IMR-90 (cell line): ENCODE measurements around the gene ZNF575. TPM values are rescaled to one million over a fixed set of nuclear protein-coding genes. Genes with fewer than 3 reads are reported as not detected.

Source experiments
- ATAC-seq: fragments of 200-7000 bp; cut with Tn5 transposase; 2 replicates; pipeline ENCODE4 v1.9.1; 2020; ENCODE audit warnings: low read depth, mild to moderate bottlenecking, moderate library complexity
- BruUV-seq: library from RNA; stranded (reverse); fragments of 400-500 nt; replicated peaks from 2 replicates; lab custom pipeline; 2021; lab: Mats Ljungman, UMichigan
- CTCF ChIA-PET: fragments of 300-600 bp; formaldehyde crosslinking; extraction: SDS; loops from one replicate; lab custom pipeline; 2021; ENCODE audit warnings: antibody characterized with exemption; lab: Yijun Ruan, JAX
- POLR2A ChIA-PET: fragments of 300-600 bp; sonication (Branson Sonifier 250); formaldehyde crosslinking; loops from one replicate; lab custom pipeline; 2022; ENCODE audit warnings: antibody characterized with exemption; ENCODE audit not compliant: unreplicated experiment; lab: Charles Lee
- DNase-seq: peaks from one replicate; pipeline ENCODE4 v3.0.0; 2013
- H2AFZ ChIP-seq: replicated peaks from 2 replicates; pipeline ENCODE3; 2013; ENCODE audit warnings: low read length, mild to moderate bottlenecking; ENCODE audit not compliant: poor library complexity
- H2AK5ac ChIP-seq: 2 replicates; pipeline ENCODE4 v1.6.1; 2013; ENCODE audit warnings: low read depth, low read length, inconsistent platforms
- H2AK9ac ChIP-seq: replicated peaks from 2 replicates; pipeline ENCODE3; 2013; ENCODE audit warnings: mild to moderate bottlenecking, low read depth, low read length, moderate library complexity; ENCODE audit not compliant: poor library complexity
- H2BK120ac ChIP-seq: 2 replicates; pipeline ENCODE4 v1.6.1; 2013; ENCODE audit warnings: low read depth, low read length, inconsistent platforms
- H2BK15ac ChIP-seq: 3 replicates; pipeline ENCODE4 v1.6.1; 2013; ENCODE audit warnings: low read depth, low read length, inconsistent platforms
- H2BK20ac ChIP-seq: 2 replicates; pipeline ENCODE4 v1.6.1; 2013; ENCODE audit warnings: low read depth, mild to moderate bottlenecking, inconsistent platforms, low read length, moderate library complexity
- H2BK5ac ChIP-seq: 2 replicates; pipeline ENCODE4 v1.6.1; 2013; ENCODE audit warnings: mild to moderate bottlenecking, low read depth, low read length, inconsistent platforms; ENCODE audit not compliant: poor library complexity, severe bottlenecking
- H3K14ac ChIP-seq: replicated peaks from 2 replicates; pipeline ENCODE4 v1.6.1; 2013; ENCODE audit warnings: low read depth, low read length, inconsistent platforms
- H3K18ac ChIP-seq: 2 replicates; pipeline ENCODE4 v1.6.1; 2013; ENCODE audit warnings: low read depth, low read length, control low read depth
- H3K23ac ChIP-seq: 2 replicates; pipeline ENCODE4 v1.6.1; 2013; ENCODE audit warnings: low read depth, low read length, inconsistent platforms
- H3K27ac ChIP-seq: 2 replicates; pipeline ENCODE4 v1.5.1; 2013; ENCODE audit warnings: mild to moderate bottlenecking, control low read depth, low read length; ENCODE audit not compliant: insufficient read depth
- H3K27me3 ChIP-seq: 2 replicates; pipeline ENCODE4 v1.6.1; 2013; ENCODE audit warnings: low read length; ENCODE audit not compliant: control insufficient read depth, insufficient read depth
- H3K36me3 ChIP-seq: 2 replicates; pipeline ENCODE4 v1.6.1; 2013; ENCODE audit warnings: low read length, mixed read lengths; ENCODE audit not compliant: control insufficient read depth, insufficient read depth
- H3K4ac ChIP-seq: 2 replicates; pipeline ENCODE4 v1.6.1; 2013; ENCODE audit warnings: low read depth, low read length, inconsistent platforms
- H3K4me1 ChIP-seq: 2 replicates; pipeline ENCODE4 v1.6.1; 2013; ENCODE audit warnings: low read length, mixed read lengths; ENCODE audit not compliant: control insufficient read depth, insufficient read depth
- H3K4me2 ChIP-seq: 2 replicates; pipeline ENCODE4 v1.6.1; 2013; ENCODE audit warnings: low read depth, mild to moderate bottlenecking, control low read depth, low read length, moderate library complexity
- H3K4me3 ChIP-seq: 2 replicates; pipeline ENCODE4 v1.5.1; 2013; ENCODE audit warnings: low read depth, mild to moderate bottlenecking, control low read depth, low read length, moderate library complexity; ENCODE audit not compliant: insufficient read depth
- H3K56ac ChIP-seq: 2 replicates; pipeline ENCODE4 v1.6.1; 2013; ENCODE audit warnings: low read length, inconsistent platforms; ENCODE audit not compliant: insufficient read depth; ENCODE audit errors: extremely low read depth
- H3K79me1 ChIP-seq, 2 experiments: 2 replicates each; pipeline ENCODE4 v1.6.1; 2013; ENCODE audit warnings: low read length in 2 of 2, inconsistent platforms in 1 of 2, low read depth in 1 of 2
- H3K9ac ChIP-seq: 2 replicates; pipeline ENCODE4 v1.6.1; 2013; ENCODE audit warnings: low read depth, low read length, control low read depth
- H3K9me1 ChIP-seq: 2 replicates; pipeline ENCODE4 v1.6.1; 2013; ENCODE audit warnings: low read length, inconsistent platforms; ENCODE audit not compliant: insufficient read depth
- H3K9me3 ChIP-seq: 2 replicates; pipeline ENCODE4 v1.6.1; 2013; ENCODE audit warnings: low read length; ENCODE audit not compliant: control insufficient read depth, insufficient read depth
- H4K20me1 ChIP-seq: 2 replicates; pipeline ENCODE4 v1.6.1; 2013; ENCODE audit warnings: low read length, inconsistent platforms; ENCODE audit not compliant: insufficient read depth
- H4K5ac ChIP-seq: 2 replicates; pipeline ENCODE4 v1.6.1; 2013; ENCODE audit warnings: mild to moderate bottlenecking, low read depth, low read length, control low read depth
- H4K8ac ChIP-seq, 2 experiments: 2 replicates each; pipeline ENCODE4 v1.6.1; 2013; ENCODE audit warnings: low read depth in 2 of 2, low read length in 2 of 2, control low read depth in 1 of 2, inconsistent platforms in 1 of 2
- H4K91ac ChIP-seq: 2 replicates; pipeline ENCODE4 v1.6.1; 2013; ENCODE audit warnings: low read depth, low read length, inconsistent platforms; ENCODE audit not compliant: insufficient read depth
- BHLHE40 ChIP-seq: fragments of 150-350 bp; IDR thresholded peaks from 2 replicates; pipeline ENCODE4 v1.6.1; 2016; ENCODE audit warnings: mild to moderate bottlenecking, low read depth, low read length
- CEBPB ChIP-seq: IDR thresholded peaks from 2 replicates; pipeline ENCODE4 v1.6.1; 2012; ENCODE audit warnings: low read depth, low read length, improper control_type of control experiment
- CHD1 ChIP-seq: IDR thresholded peaks from 2 replicates; pipeline ENCODE4 v1.6.1; 2012; ENCODE audit warnings: low read depth, low read length, improper control_type of control experiment
- ELK1 ChIP-seq: fragments of 150-350 bp; IDR thresholded peaks from 2 replicates; pipeline ENCODE4 v1.6.1; 2016; ENCODE audit warnings: low read depth, mild to moderate bottlenecking, low read length, moderate library complexity, borderline replicate concordance
- FOS ChIP-seq: fragments of 150-350 bp; IDR thresholded peaks from 2 replicates; pipeline ENCODE4 v1.6.1; 2016; ENCODE audit warnings: low read depth, low read length
- MAFK ChIP-seq: IDR thresholded peaks from 2 replicates; pipeline ENCODE4 v1.6.1; 2012; ENCODE audit warnings: low read depth, low read length, improper control_type of control experiment
- MAZ ChIP-seq: IDR thresholded peaks from 2 replicates; pipeline ENCODE4 v1.6.1; 2012; ENCODE audit warnings: low read depth, mild to moderate bottlenecking, low read length, improper control_type of control experiment, moderate library complexity, borderline replicate concordance
- MXI1 ChIP-seq: IDR thresholded peaks from 2 replicates; pipeline ENCODE4 v1.6.1; 2012; ENCODE audit warnings: low read depth, mild to moderate bottlenecking, low read length, moderate library complexity, borderline replicate concordance
- POLR2A ChIP-seq: IDR thresholded peaks from 2 replicates; pipeline ENCODE4 v1.6.1; 2012; ENCODE audit warnings: mild to moderate bottlenecking, low read depth, low read length
- RAD21 ChIP-seq: IDR thresholded peaks from 2 replicates; pipeline ENCODE4 v1.6.1; 2012; ENCODE audit warnings: low read length, improper control_type of control experiment
- RCOR1 ChIP-seq: IDR thresholded peaks from 2 replicates; pipeline ENCODE4 v1.6.1; 2012; ENCODE audit warnings: mild to moderate bottlenecking, low read length, improper control_type of control experiment; ENCODE audit not compliant: insufficient replicate concordance
- RFX5 ChIP-seq: IDR thresholded peaks from 2 replicates; pipeline ENCODE4 v1.8.0; 2012; ENCODE audit warnings: low read depth, mild to moderate bottlenecking, low read length, moderate library complexity
- SMC3 ChIP-seq: fragments of 150-350 bp; IDR thresholded peaks from 2 replicates; pipeline ENCODE4 v1.6.1; 2016; ENCODE audit warnings: low read depth, mild to moderate bottlenecking, antibody characterized with exemption, low read length, moderate library complexity
- WGBS, 2 experiments: methylation state at CpG; one replicate each; pipeline versions ENCODE4 v1.1.5 to v1.1.7; 2013; ENCODE audit warnings: missing lambda C conversion rate in 2 of 2; ENCODE audit not compliant: insufficient read length in 1 of 2; ENCODE audit errors: extremely low coverage in 2 of 2; 5-methylcytosine and 5-hydroxymethylcytosine counted together
- dilution Hi-C: fragments of 300-500 bp; cut with HindIII; formaldehyde crosslinking; loops from one replicate; pipeline ENCODE4 v1.14.3; 2018; ENCODE audit warnings: low sequenced_read_pairs; ENCODE audit not compliant: unreplicated experiment
- in situ Hi-C: fragments of 300-500 bp; cut with MboI; formaldehyde crosslinking; loops from 3 replicates; pipeline ENCODE4 v1.14.3; 2019; ENCODE audit warnings: low sequenced_read_pairs, inconsistent platforms, mixed read lengths
- intact Hi-C: fragments of 100-400 bp; cut with micrococcal nuclease; formaldehyde crosslinking; loops from 2 replicates; pipeline ENCODE4 v1.10.0; 2022
- polyA plus RNA-seq, 3 experiments: library from polyadenylated mRNA; depleted of rRNA; stranded (reverse); fragments of >200 nt; gene quantifications; 2 replicates each; pipeline ENCODE4 v1.2.3, GENCODE V29; 2012; ENCODE audit warnings: low replicate concordance in 1 of 3
- total RNA-seq: library from RNA; depleted of rRNA; stranded (reverse); fragments of >200 nt; gene quantifications from 2 replicates; pipeline ENCODE4 v1.2.3, GENCODE V29; 2012
- TF ChIP-seq, protein P1 (sequence below): fragments of 150-350 bp; IDR thresholded peaks from 2 replicates; pipeline ENCODE4 v1.6.1; 2017; ENCODE audit warnings: mild to moderate bottlenecking, antibody characterized with exemption, low read length, low read depth
- TF ChIP-seq, protein P2 (sequence below): conservative IDR thresholded peaks from 2 replicates; pipeline ENCODE4 v1.5.1; 2012; ENCODE audit warnings: mild to moderate bottlenecking, low read depth, low read length, improper control_type of control experiment

ZNF575 gene
- total and polyA plus RNA-seq, 2 of the 4 experiments (the other 2 are of a cell fraction) = 0.77 TPM; not detected in 1

DNA sequence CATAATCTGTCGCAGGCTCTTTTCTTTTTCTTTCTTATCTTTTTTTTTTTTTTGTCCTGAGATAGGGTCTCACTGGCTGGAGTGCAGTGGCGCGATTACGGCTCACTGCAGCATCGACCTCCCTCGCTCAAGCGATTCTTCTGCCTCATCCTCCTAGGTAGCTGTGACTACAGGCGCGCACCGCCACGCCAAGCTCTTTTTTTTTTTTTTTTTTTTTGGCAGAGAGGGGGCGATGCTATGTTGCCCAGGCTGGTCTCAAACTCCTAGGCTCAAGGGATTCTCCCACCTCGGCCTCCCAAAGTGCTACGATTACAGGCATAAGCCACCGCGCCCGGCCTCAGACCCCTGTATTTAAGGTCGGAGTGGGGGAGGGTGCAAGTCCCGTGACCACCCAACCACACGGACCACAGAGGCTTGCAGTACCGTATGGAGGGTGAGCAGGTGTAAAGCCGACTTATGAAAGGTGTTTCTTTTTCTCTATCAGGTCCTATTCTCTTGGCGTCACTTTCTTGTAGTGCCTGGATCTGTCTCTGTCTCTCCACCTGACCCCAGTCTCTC lies 30.5 kb upstream of the ZNF575 start:
- in situ Hi-C loops = no loop called here
- no TSS peak for BruUV-seq

More for the DNA sequence above, 30.5 kb upstream of the ZNF575 start:
- H4K5ac ChIP-seq = no peak overlapping the region
- peaks cover 4% of the 10 kb centered on the region; the same call in 1 of the 2 replicates for H3K4me1 ChIP-seq
- no peak for TF ChIP-seq MAFK
- TF ChIP-seq BHLHE40 = no peak
- no peak for TF ChIP-seq SMC3
- TF ChIP-seq FOS = no peak
- TF ChIP-seq, protein P1, sequence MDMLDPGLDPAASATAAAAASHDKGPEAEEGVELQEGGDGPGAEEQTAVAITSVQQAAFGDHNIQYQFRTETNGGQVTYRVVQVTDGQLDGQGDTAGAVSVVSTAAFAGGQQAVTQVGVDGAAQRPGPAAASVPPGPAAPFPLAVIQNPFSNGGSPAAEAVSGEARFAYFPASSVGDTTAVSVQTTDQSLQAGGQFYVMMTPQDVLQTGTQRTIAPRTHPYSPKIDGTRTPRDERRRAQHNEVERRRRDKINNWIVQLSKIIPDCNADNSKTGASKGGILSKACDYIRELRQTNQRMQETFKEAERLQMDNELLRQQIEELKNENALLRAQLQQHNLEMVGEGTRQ = no peak
- no peak for TF ChIP-seq CEBPB
- TF ChIP-seq, protein P2, sequence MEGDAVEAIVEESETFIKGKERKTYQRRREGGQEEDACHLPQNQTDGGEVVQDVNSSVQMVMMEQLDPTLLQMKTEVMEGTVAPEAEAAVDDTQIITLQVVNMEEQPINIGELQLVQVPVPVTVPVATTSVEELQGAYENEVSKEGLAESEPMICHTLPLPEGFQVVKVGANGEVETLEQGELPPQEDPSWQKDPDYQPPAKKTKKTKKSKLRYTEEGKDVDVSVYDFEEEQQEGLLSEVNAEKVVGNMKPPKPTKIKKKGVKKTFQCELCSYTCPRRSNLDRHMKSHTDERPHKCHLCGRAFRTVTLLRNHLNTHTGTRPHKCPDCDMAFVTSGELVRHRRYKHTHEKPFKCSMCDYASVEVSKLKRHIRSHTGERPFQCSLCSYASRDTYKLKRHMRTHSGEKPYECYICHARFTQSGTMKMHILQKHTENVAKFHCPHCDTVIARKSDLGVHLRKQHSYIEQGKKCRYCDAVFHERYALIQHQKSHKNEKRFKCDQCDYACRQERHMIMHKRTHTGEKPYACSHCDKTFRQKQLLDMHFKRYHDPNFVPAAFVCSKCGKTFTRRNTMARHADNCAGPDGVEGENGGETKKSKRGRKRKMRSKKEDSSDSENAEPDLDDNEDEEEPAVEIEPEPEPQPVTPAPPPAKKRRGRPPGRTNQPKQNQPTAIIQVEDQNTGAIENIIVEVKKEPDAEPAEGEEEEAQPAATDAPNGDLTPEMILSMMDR = no peak
- TF ChIP-seq POLR2A = no peak
- TF ChIP-seq RAD21 = no peak
- no peak for TF ChIP-seq ELK1
- no peak for TF ChIP-seq MAZ
- no peak for TF ChIP-seq RFX5
- TF ChIP-seq MXI1 = no peak
- no peak for TF ChIP-seq RCOR1
- no peak for TF ChIP-seq CHD1
- no peak overlapping the region for H2AK5ac ChIP-seq
- H3K4me2 ChIP-seq = peak overlapping the region; percentile 76; the same call in 1 of the 2 replicates
- peaks cover 5% of the 10 kb centered on the region; the same call in 1 of the 2 replicates for H3K36me3 ChIP-seq
- H3K27me3 ChIP-seq = no peaks in the 10 kb centered on the region
- dilution Hi-C loops = no loop called here
- DNase-seq (no peak), ATAC-seq (no peak)
- H2BK120ac ChIP-seq = no peak overlapping the region
- no peaks in the 10 kb centered on the region for H3K9me1 ChIP-seq
- intact Hi-C loops = no loop called here
- ChIA-PET POLR2A (interaction anchor here (0.5 kb wide), 1 partner anchor 66 kb away, joined by 4 read pairs; no protein-coding TSS in a partner anchor), CTCF (interaction anchor here (0.6 to 1.3 kb wide), 2 partner anchors 13 to 55 kb away, joined by 3 to 4 read pairs; no protein-coding TSS in a partner anchor)
- H2AFZ ChIP-seq = no peak overlapping the region
- no peak overlapping the region; a peak in 1 of 4 replicates for H4K8ac ChIP-seq
- H3K18ac ChIP-seq = no peak overlapping the region
- H3K4me3 ChIP-seq = no peak overlapping the region
- H3K4ac ChIP-seq = no peak overlapping the region
- H4K20me1 ChIP-seq = no peaks in the 10 kb centered on the region; the same call in 1 of the 2 replicates
- H2BK5ac ChIP-seq = no peak overlapping the region
- H3K14ac ChIP-seq = no peak overlapping the region
- no peak overlapping the region; the same call in 1 of the 2 replicates for H3K23ac ChIP-seq
- no peak overlapping the region for H3K56ac ChIP-seq
- no peaks in the 10 kb centered on the region for H3K9me3 ChIP-seq
- no peak overlapping the region for H2BK20ac ChIP-seq
- no peak overlapping the region for H2AK9ac ChIP-seq
- no peak overlapping the region for H4K91ac ChIP-seq
- peaks cover 0 to 11% of the 10 kb centered on the region in 2 experiments; a peak in 3 of 4 replicates for H3K79me1 ChIP-seq
- 0 out of 2 replicates have a peak overlapping the region, but pooled peaks have one; percentile 89 for H3K9ac ChIP-seq
- 89% methylated on average over 5 of the region's 23 CpGs; no CpG with 5 or more reads in 1 of the 2 experiments for WGBS, 2 experiments
- H3K27ac ChIP-seq = no peak overlapping the region
- H2BK15ac ChIP-seq = no peak overlapping the region
